ENCODE data around the gene TLN1. TPM values are rescaled to one million over a fixed set of nuclear protein-coding genes. Genes with fewer than 3 reads are reported as not detected.
A peak's percentile ranks its signal among the peaks of the same experiment; 100 is the strongest.

TLN1 gene
- total RNA-seq, 2 donors from 2014 or later, result 167 to 315 TPM

GRCh38 chr9:35702696-35703095, 29.3 kb downstream of the TLN1 start:
- no peaks in the 10 kb centered on the region for H3K9me3 ChIP-seq
- DNase-seq (ENCODE audit: low spot score), result no peak
- H3K36me3 ChIP-seq, result peaks cover 72 to 80% of the 10 kb centered on the region in 2 donors
- no peak overlapping the region for H3K27ac ChIP-seq
- H3K4me1 ChIP-seq (replicated peaks), result no peaks in the 10 kb centered on the region
- no peaks in the 10 kb centered on the region for H3K27me3 ChIP-seq (replicated peaks; ENCODE audit: insufficient read depth)
- TF ChIP-seq POLR2A (IDR thresholded peaks at IDR 0.05) (no peak), POLR2AphosphoS5 (IDR thresholded peaks at IDR 0.05) (no peak)
- TF ChIP-seq, protein P1, sequence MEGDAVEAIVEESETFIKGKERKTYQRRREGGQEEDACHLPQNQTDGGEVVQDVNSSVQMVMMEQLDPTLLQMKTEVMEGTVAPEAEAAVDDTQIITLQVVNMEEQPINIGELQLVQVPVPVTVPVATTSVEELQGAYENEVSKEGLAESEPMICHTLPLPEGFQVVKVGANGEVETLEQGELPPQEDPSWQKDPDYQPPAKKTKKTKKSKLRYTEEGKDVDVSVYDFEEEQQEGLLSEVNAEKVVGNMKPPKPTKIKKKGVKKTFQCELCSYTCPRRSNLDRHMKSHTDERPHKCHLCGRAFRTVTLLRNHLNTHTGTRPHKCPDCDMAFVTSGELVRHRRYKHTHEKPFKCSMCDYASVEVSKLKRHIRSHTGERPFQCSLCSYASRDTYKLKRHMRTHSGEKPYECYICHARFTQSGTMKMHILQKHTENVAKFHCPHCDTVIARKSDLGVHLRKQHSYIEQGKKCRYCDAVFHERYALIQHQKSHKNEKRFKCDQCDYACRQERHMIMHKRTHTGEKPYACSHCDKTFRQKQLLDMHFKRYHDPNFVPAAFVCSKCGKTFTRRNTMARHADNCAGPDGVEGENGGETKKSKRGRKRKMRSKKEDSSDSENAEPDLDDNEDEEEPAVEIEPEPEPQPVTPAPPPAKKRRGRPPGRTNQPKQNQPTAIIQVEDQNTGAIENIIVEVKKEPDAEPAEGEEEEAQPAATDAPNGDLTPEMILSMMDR (IDR thresholded peaks at IDR 0.05), result no peak
- H3K4me3 ChIP-seq, result no peak overlapping the region
- intact Hi-C loops (cut with DNase I), result no loop called here
- 98% methylated on average over 7 of the region's 7 CpGs for WGBS

- H3K36me3 ChIP-seq, result peaks cover 55 to 64% of the 10 kb centered on the region in 2 donors
- H3K4me1 ChIP-seq (replicated peaks), result no peaks in the 10 kb centered on the region
- H3K27ac ChIP-seq, result no peak overlapping the region
- TF ChIP-seq, protein P1 (IDR thresholded peaks at IDR 0.05), result no peak
- TF ChIP-seq POLR2AphosphoS5 (IDR thresholded peaks at IDR 0.05) (no peak), POLR2A (IDR thresholded peaks at IDR 0.05) (no peak)
- intact Hi-C loops (cut with DNase I), result no loop called here
- H3K9me3 ChIP-seq, result no peaks in the 10 kb centered on the region
- no peak overlapping the region for H3K4me3 ChIP-seq
- no peak for DNase-seq (ENCODE audit: low spot score)
- no peaks in the 10 kb centered on the region for H3K27me3 ChIP-seq (replicated peaks; ENCODE audit: insufficient read depth)
Measured at GRCh38 chr9:35700942-35701341, 31.1 kb downstream of the TLN1 start.

DNA sequence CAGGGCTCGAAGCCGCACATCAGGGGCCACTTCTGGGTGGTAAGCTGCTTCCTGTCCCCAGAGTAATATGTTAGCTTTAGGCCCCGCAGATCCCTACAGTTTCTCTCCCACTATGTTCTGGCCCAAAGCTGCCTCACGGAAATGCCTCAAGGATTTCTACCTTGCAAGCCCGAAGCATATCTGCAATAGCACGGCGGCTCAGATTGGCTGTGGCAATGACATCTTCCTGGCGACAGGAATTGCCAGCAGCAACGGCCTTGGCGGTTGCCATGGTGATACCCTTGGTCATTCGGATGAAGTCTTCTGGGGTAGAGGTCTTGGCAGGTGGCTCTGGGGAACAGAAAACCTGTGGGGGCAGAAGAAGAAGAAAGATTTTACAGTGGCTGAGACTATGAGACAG, 32.0 kb downstream of the TLN1 start:
- Histone ChIP-seq H3K4me1 (replicated peaks) (no peaks in the 10 kb centered on the region), H3K36me3 (peaks cover 47 to 55% of the 10 kb centered on the region in 2 donors), H3K27ac (no peak overlapping the region), H3K27me3 (replicated peaks; ENCODE audit: insufficient read depth) (no peaks in the 10 kb centered on the region), H3K9me3 (no peaks in the 10 kb centered on the region), H3K4me3 (no peak overlapping the region)
- intact Hi-C loops (cut with DNase I), result no loop called here
- WGBS, result 84% methylated on average over 11 of the region's 11 CpGs
- DNase-seq (ENCODE audit: low spot score), result no peak
- TF ChIP-seq, protein P1 (IDR thresholded peaks at IDR 0.05), result no peak
- TF ChIP-seq POLR2A (IDR thresholded peaks at IDR 0.05) (no peak), POLR2AphosphoS5 (IDR thresholded peaks at IDR 0.05) (no peak)

DNA sequence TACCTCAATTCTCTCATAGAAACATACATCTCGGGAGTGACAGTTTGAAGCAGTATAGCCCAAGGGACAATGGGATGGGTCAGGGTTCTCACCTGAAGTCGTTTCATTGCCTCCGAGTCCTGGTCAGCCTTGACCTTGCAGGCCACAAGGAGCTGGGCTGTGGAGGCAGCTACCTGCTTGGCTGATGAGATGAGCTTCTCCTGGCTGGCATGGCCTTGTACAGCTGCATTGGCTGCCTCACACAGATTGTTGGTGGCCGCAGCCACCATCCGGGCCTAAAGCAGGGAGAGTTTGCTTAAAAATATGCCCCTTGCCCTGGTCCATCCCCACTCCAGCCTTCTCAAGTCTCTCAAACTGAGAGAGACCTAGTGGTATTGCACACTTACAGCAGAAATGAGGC, 33.8 kb downstream of the TLN1 start:
- WGBS, result 94% methylated on average over 5 of the region's 5 CpGs
- Histone ChIP-seq H3K4me3 (no peak overlapping the region), H3K27me3 (replicated peaks; ENCODE audit: insufficient read depth) (no peaks in the 10 kb centered on the region), H3K9me3 (no peaks in the 10 kb centered on the region), H3K36me3 (peaks cover 29 to 37% of the 10 kb centered on the region in 2 donors), H3K4me1 (replicated peaks) (no peaks in the 10 kb centered on the region), H3K27ac (peak overlapping the region in 1 of 2 donors; percentile 42)
- no peak for DNase-seq (ENCODE audit: low spot score)
- TF ChIP-seq, protein P1 (IDR thresholded peaks at IDR 0.05), result no peak
- no peak for TF ChIP-seq POLR2A (IDR thresholded peaks at IDR 0.05)
- no peak for TF ChIP-seq POLR2AphosphoS5 (IDR thresholded peaks at IDR 0.05)
- intact Hi-C loops (cut with DNase I), result loop anchor here (5.0 to 10.0 kb wide), 2 partner anchors 36 to 93 kb away; partner anchors contain the start of gene TESK1

GRCh38 chr9:35697486-35697885, 34.5 kb downstream of the TLN1 start:
- Histone ChIP-seq H3K27ac (peak overlapping the region; percentile 31 to 42), H3K4me3 (no peak overlapping the region), H3K36me3 (peaks cover 23 to 36% of the 10 kb centered on the region in 2 donors), H3K4me1 (replicated peaks) (no peaks in the 10 kb centered on the region), H3K27me3 (replicated peaks; ENCODE audit: insufficient read depth) (no peaks in the 10 kb centered on the region), H3K9me3 (no peaks in the 10 kb centered on the region)
- no peak for DNase-seq (ENCODE audit: low spot score)
- 67% methylated on average over 14 of the region's 14 CpGs for WGBS
- intact Hi-C loops (cut with DNase I), result loop anchor here (5.0 to 10.0 kb wide), 2 partner anchors 35 to 93 kb away; partner anchors contain the start of gene TESK1
- TF ChIP-seq POLR2A (IDR thresholded peaks at IDR 0.05) (no peak), POLR2AphosphoS5 (IDR thresholded peaks at IDR 0.05) (no peak)
- TF ChIP-seq, protein P1 (IDR thresholded peaks at IDR 0.05), result no peak

All from prostate gland (tissue), 2 donors.